Right atrium auricular region (tissue), 2 donors: ENCODE data around the gene SKIC2. TPM values are rescaled to one million over a fixed set of nuclear protein-coding genes. Genes with fewer than 3 reads are reported as not detected.

Experiments
- DNase-seq: peaks from one replicate; pipeline ENCODE4 v3.0.0-alpha.2; 2019; ENCODE audit warnings: low spot score
- H3K27ac ChIP-seq, 2 donors: fragments of 200-600 bp; sonication (generic); 1 replicate in 1 of 2; 2 replicates in 1 of 2; pipeline ENCODE4 v1.5.1; 2016 to 2019
- H3K27me3 ChIP-seq, 2 donors: fragments of 200-600 bp; sonication (generic); one replicate each; pipeline versions ENCODE4 v1.5.1 to v1.6.0; 2017 to 2019
- H3K36me3 ChIP-seq: fragments of 200-600 bp; sonication (generic); one replicate; pipeline ENCODE4 v1.5.1; 2016
- H3K4me1 ChIP-seq, 2 donors: fragments of 200-600 bp; sonication (generic); one replicate each; pipeline versions ENCODE4 v1.5.1 to v1.6.0; 2017 to 2019
- H3K4me3 ChIP-seq, 2 donors: fragments of 200-600 bp; sonication (generic); 1 replicate in 1 of 2; 2 replicates in 1 of 2; pipeline ENCODE4 v1.5.1; 2017 to 2019; ENCODE audit warnings: mild to moderate bottlenecking in 1 of 2, moderate library complexity in 1 of 2
- H3K9me3 ChIP-seq, 2 donors: fragments of 200-600 bp; sonication (generic); one replicate each; pipeline ENCODE4 v1.5.1; 2019
- total RNA-seq, 2 donors: library from RNA; depleted of rRNA; stranded (reverse); fragments of >200 nt; gene quantifications; one replicate each; pipeline ENCODE4 v1.1.0, GENCODE V29; 2016
- TF ChIP-seq, protein P1 (sequence below), 2 donors: fragments of 200-600 bp; sonication (generic); IDR thresholded peaks; one replicate each; pipeline ENCODE4 v1.5.1; 2019; ENCODE audit warnings: antibody characterized with exemption in 2 of 2

SKIC2 gene
- total RNA-seq, 2 donors from 2014 or later, result 18.7 to 31.6 TPM

DNA sequence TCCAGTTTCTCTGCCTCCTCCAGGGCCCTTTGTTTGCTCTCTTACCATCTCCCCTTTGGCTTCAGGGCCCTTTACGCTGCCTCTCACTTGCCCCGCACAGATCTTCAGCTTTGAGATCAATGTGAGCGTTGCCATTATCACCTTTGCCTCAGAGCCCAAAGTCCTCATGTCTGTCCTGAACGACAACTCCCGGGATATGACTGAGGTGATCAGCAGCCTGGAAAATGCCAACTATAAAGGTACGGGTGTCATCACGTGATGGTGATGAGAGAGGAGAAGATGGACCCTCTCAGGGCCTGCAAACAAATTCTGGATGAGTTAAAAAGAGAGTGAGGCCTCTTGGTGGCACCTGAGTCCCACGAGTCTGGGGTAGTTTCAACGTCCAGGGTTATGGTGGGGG is 23.2 kb upstream of the SKIC2 start:
- Histone ChIP-seq H3K27me3 (no peaks in the 10 kb centered on the region), H3K4me3 (no peak overlapping the region), H3K9me3 (no peaks in the 10 kb centered on the region), H3K27ac (no peak overlapping the region), H3K4me1 (no peaks in the 10 kb centered on the region), H3K36me3 (no peaks in the 10 kb centered on the region)
- no peak for DNase-seq
- TF ChIP-seq, protein P1, sequence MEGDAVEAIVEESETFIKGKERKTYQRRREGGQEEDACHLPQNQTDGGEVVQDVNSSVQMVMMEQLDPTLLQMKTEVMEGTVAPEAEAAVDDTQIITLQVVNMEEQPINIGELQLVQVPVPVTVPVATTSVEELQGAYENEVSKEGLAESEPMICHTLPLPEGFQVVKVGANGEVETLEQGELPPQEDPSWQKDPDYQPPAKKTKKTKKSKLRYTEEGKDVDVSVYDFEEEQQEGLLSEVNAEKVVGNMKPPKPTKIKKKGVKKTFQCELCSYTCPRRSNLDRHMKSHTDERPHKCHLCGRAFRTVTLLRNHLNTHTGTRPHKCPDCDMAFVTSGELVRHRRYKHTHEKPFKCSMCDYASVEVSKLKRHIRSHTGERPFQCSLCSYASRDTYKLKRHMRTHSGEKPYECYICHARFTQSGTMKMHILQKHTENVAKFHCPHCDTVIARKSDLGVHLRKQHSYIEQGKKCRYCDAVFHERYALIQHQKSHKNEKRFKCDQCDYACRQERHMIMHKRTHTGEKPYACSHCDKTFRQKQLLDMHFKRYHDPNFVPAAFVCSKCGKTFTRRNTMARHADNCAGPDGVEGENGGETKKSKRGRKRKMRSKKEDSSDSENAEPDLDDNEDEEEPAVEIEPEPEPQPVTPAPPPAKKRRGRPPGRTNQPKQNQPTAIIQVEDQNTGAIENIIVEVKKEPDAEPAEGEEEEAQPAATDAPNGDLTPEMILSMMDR (IDR thresholded peaks at IDR 0.05), result no peak

DNA sequence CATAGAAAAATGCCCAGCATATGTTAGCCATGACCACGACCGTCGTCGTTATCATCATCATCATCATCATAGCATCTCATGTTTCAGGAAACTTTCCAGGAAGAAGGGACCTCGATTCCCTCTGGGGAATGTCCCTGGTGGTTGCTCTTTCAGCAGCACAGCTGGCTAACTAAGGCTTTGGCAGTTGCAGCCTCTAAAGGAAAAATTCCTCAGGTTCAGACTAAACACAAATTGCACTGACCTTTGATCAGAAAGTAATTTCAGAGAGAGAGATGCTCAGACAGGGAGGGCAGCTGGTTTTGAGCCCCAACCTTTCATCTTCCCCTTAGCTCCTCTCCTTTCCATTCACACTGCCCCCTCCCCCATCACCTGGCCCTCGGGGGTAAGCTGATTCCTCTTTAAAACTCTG is 18.7 kb upstream of the SKIC2 start:
- Histone ChIP-seq H3K4me1 (peaks cover 0 to 7% of the 10 kb centered on the region in 2 donors), H3K36me3 (no peaks in the 10 kb centered on the region), H3K27me3 (no peaks in the 10 kb centered on the region), H3K27ac (no peak overlapping the region), H3K4me3 (no peak overlapping the region), H3K9me3 (no peaks in the 10 kb centered on the region)
- TF ChIP-seq, protein P1 (IDR thresholded peaks at IDR 0.05), result no peak
- no peak for DNase-seq

DNA sequence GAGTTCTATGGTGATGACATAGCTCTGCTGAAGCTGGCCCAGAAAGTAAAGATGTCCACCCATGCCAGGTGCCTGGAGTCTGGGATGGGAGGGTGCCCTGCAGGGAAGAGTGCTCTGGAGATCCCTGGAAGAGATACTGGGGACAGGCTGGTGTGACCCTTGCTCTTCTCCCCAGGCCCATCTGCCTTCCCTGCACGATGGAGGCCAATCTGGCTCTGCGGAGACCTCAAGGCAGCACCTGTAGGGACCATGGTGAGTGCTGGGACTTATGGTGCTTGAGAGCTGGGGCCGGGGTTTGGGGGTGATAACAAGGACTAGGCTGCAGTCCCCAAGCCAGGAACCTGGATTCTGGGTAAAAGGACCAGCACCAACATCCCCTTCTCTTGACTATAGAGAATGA is 15.2 kb upstream of the SKIC2 start:
- no peak overlapping the region for H3K27ac ChIP-seq
- no peaks in the 10 kb centered on the region for H3K9me3 ChIP-seq
- H3K36me3 ChIP-seq, result no peaks in the 10 kb centered on the region
- DNase-seq, result no peak
- no peaks in the 10 kb centered on the region for H3K27me3 ChIP-seq
- no peak overlapping the region for H3K4me3 ChIP-seq
- H3K4me1 ChIP-seq, result peaks cover 0 to 20% of the 10 kb centered on the region in 2 donors
- TF ChIP-seq, protein P1 (IDR thresholded peaks at IDR 0.05), result no peak

DNA sequence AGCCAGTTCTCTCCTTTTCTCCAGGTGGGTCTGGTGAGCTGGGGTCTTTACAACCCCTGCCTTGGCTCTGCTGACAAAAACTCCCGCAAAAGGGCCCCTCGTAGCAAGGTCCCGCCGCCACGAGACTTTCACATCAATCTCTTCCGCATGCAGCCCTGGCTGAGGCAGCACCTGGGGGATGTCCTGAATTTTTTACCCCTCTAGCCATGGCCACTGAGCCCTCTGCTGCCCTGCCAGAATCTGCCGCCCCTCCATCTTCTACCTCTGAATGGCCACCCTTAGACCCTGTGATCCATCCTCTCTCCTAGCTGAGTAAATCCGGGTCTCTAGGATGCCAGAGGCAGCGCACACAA is 13.8 kb upstream of the SKIC2 start:
- H3K27me3 ChIP-seq, result no peaks in the 10 kb centered on the region
- TF ChIP-seq, protein P1 (IDR thresholded peaks at IDR 0.05), result no peak
- DNase-seq, result no peak
- H3K36me3 ChIP-seq, result no peaks in the 10 kb centered on the region
- H3K27ac ChIP-seq, result peak overlapping the region; percentile 73 to 75
- H3K9me3 ChIP-seq, result no peaks in the 10 kb centered on the region
- peaks cover 0 to 20% of the 10 kb centered on the region in 2 donors for H3K4me1 ChIP-seq
- H3K4me3 ChIP-seq, result no peak overlapping the region

DNA sequence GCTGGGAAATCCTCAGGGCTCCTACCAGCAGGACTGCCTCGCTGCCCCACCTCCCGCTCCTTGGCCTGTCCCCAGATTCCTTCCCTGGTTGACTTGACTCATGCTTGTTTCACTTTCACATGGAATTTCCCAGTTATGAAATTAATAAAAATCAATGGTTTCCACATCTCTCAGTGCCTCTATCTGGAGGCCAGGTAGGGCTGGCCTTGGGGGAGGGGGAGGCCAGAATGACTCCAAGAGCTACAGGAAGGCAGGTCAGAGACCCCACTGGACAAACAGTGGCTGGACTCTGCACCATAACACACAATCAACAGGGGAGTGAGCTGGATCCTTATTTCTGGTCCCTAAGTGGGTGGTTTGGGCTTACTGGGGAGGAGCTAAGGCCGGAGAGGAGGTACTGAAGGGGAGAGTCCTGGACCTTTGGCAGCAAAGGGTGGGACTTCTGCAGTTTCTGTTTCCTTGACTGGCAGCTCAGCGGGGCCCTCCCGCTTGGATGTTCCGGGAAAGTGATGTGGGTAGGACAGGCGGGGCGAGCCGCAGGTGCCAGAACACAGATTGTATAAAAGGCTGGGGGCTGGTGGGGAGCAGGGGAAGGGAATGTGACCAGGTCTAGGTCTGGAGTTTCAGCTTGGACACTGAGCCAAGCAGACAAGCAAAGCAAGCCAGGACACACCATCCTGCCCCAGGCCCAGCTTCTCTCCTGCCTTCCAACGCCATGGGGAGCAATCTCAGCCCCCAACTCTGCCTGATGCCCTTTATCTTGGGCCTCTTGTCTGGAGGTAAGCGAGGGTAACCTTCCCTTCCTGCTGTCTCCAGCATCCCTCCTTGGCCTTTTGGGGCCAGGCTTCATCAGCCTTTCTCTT is 13.2 kb upstream of the SKIC2 start, which contains the start of gene CFB:
TSS of gene CFB (plus strand) at position 589 of the 863 bp plus-strand sequence. CDS start at position 716, 127 bp downstream.
- Histone ChIP-seq H3K4me1 (peaks cover 0 to 20% of the 10 kb centered on the region in 2 donors), H3K27ac (peak within 1 kb of the TSS; percentile 73 to 75), H3K9me3 (no peaks in the 10 kb centered on the region), H3K27me3 (no peaks in the 10 kb centered on the region), H3K4me3 (peak within 1 kb of the TSS in 1 of 2 donors; percentile 32), H3K36me3 (no peaks in the 10 kb centered on the region)
- TF ChIP-seq, protein P1 (IDR thresholded peaks at IDR 0.05), result no peak
- peak; percentile 88 for DNase-seq
